Mesenchymal stem cell (in vitro differentiated cells and primary cell): ENCODE results near the gene CYP27B1. TPM values are rescaled to one million over a fixed set of nuclear protein-coding genes. Genes with fewer than 3 reads are reported as not detected.

ENCODE experiments used
- DNase-seq: peaks from one replicate; pipeline ENCODE4 v3.0.0-alpha.2; 2013
- H2AFZ ChIP-seq: one replicate; pipeline ENCODE4 v1.6.1; 2013; ENCODE audit warnings: low read depth, mild to moderate bottlenecking, control low read depth, inconsistent platforms, low read length, moderate library complexity
- H2AK5ac ChIP-seq: 2 replicates; pipeline ENCODE4 v1.6.1; 2013; ENCODE audit warnings: low read length, moderate library complexity, mild to moderate bottlenecking, inconsistent platforms; ENCODE audit not compliant: severe bottlenecking
- H2BK120ac ChIP-seq: one replicate; pipeline ENCODE4 v1.6.1; 2013; ENCODE audit warnings: low read depth, mild to moderate bottlenecking, inconsistent platforms, low read length, moderate library complexity
- H2BK12ac ChIP-seq, 2 experiments: one replicate each; pipeline ENCODE4 v1.6.1; 2013; ENCODE audit warnings: inconsistent platforms in 2 of 2, low read length in 2 of 2, mild to moderate bottlenecking in 2 of 2, moderate library complexity in 2 of 2, control low read depth in 1 of 2
- H2BK15ac ChIP-seq: one replicate; pipeline ENCODE4 v1.6.1; 2013; ENCODE audit warnings: mild to moderate bottlenecking, low read depth, inconsistent platforms; ENCODE audit not compliant: poor library complexity, severe bottlenecking
- H2BK5ac ChIP-seq: 2 replicates; pipeline ENCODE4 v1.6.1; 2013; ENCODE audit warnings: low read depth, mild to moderate bottlenecking, low read length, control low read depth, inconsistent platforms; ENCODE audit not compliant: poor library complexity, severe bottlenecking
- H3K14ac ChIP-seq, 2 experiments: one replicate each; pipeline ENCODE4 v1.6.1; 2013; ENCODE audit warnings: inconsistent platforms in 2 of 2, low read length in 2 of 2, control low read depth in 1 of 2, mild to moderate bottlenecking in 1 of 2, moderate library complexity in 1 of 2
- H3K18ac ChIP-seq, 2 experiments: one replicate each; pipeline ENCODE4 v1.6.1; 2013; ENCODE audit warnings: inconsistent platforms in 2 of 2, low read length in 2 of 2, control low read depth in 1 of 2, low read depth in 1 of 2, mild to moderate bottlenecking in 1 of 2
- H3K23ac ChIP-seq, 2 experiments: one replicate each; pipeline ENCODE4 v1.6.1; 2013; ENCODE audit warnings: inconsistent platforms in 2 of 2, low read length in 2 of 2, mild to moderate bottlenecking in 2 of 2, moderate library complexity in 2 of 2, control low read depth in 1 of 2
- H3K27ac ChIP-seq: 2 replicates; pipeline ENCODE4 v1.5.1; 2013; ENCODE audit warnings: mild to moderate bottlenecking, moderate library complexity, low read length, control low read depth, inconsistent platforms; ENCODE audit not compliant: poor library complexity, severe bottlenecking
- H3K27me3 ChIP-seq, 2 experiments: 2 replicates each; pipeline versions ENCODE4 v1.6.1 to v1.7.0; 2013; ENCODE audit warnings: low read length in 2 of 2, mild to moderate bottlenecking in 2 of 2, moderate library complexity in 2 of 2, control low read depth in 1 of 2, inconsistent platforms in 1 of 2; ENCODE audit not compliant: control insufficient read depth in 1 of 2, insufficient read depth in 1 of 2
- H3K36me3 ChIP-seq, 2 experiments: 2 replicates each; pipeline versions ENCODE4 v1.6.1 to v1.7.0; 2013; ENCODE audit warnings: low read length in 2 of 2, control low read depth in 1 of 2, inconsistent platforms in 1 of 2, low read depth in 1 of 2, mild to moderate bottlenecking in 1 of 2; ENCODE audit not compliant: insufficient read depth in 2 of 2, control insufficient read depth in 1 of 2
- H3K4ac ChIP-seq, 2 experiments: one replicate each; pipeline ENCODE4 v1.6.1; 2013; ENCODE audit warnings: inconsistent platforms in 2 of 2, low read length in 2 of 2, mild to moderate bottlenecking in 2 of 2, moderate library complexity in 2 of 2, control low read depth in 1 of 2, low read depth in 1 of 2
- H3K4me1 ChIP-seq: 2 replicates; pipeline ENCODE4 v1.6.1; 2013; ENCODE audit warnings: low read depth, low read length, control low read depth; ENCODE audit not compliant: control insufficient read depth, insufficient read depth
- H3K4me2 ChIP-seq: 2 replicates; pipeline ENCODE4 v1.6.1; 2013; ENCODE audit warnings: low read length, mild to moderate bottlenecking, inconsistent platforms; ENCODE audit not compliant: poor library complexity, severe bottlenecking
- H3K4me3 ChIP-seq, 2 experiments: 2 replicates each; pipeline versions ENCODE4 v1.5.1 to v1.7.0; 2013; ENCODE audit warnings: low read length in 2 of 2, mild to moderate bottlenecking in 2 of 2, control low read depth in 1 of 2, low read depth in 1 of 2; ENCODE audit not compliant: insufficient read depth in 1 of 2
- H3K79me1 ChIP-seq: replicated peaks from 2 replicates; pipeline ENCODE4 v1.6.1; 2013; ENCODE audit warnings: mild to moderate bottlenecking, control low read depth, low read length, inconsistent platforms; ENCODE audit not compliant: poor library complexity, severe bottlenecking
- H3K9ac ChIP-seq: 2 replicates; pipeline ENCODE4 v1.7.0; 2013; ENCODE audit warnings: mild to moderate bottlenecking, low read length, moderate library complexity
- H3K9me3 ChIP-seq: 2 replicates; pipeline ENCODE4 v1.7.0; 2013; ENCODE audit warnings: mild to moderate bottlenecking, low read length; ENCODE audit not compliant: control insufficient read depth
- H4K8ac ChIP-seq: one replicate; pipeline ENCODE4 v1.6.1; 2013; ENCODE audit warnings: inconsistent platforms, mild to moderate bottlenecking, low read length, moderate library complexity
- H4K91ac ChIP-seq: one replicate; pipeline ENCODE4 v1.6.1; 2013; ENCODE audit warnings: mild to moderate bottlenecking, low read length, inconsistent platforms
- WGBS: methylation state at CpG from one replicate; pipeline ENCODE4 v1.1.7; 2013; ENCODE audit warnings: mixed read lengths; 5-methylcytosine and 5-hydroxymethylcytosine counted together
- small RNA-seq: library from polyadenylated mRNA; stranded (forward); fragments of <200 nt; extraction: miRNeasy Mini kit (QIAGEN cat#:217004); gene quantifications from one replicate; pipeline ENCODE3, GENCODE V24; 2013; ENCODE audit warnings: low read depth

Gene CYP27B1

DNA sequence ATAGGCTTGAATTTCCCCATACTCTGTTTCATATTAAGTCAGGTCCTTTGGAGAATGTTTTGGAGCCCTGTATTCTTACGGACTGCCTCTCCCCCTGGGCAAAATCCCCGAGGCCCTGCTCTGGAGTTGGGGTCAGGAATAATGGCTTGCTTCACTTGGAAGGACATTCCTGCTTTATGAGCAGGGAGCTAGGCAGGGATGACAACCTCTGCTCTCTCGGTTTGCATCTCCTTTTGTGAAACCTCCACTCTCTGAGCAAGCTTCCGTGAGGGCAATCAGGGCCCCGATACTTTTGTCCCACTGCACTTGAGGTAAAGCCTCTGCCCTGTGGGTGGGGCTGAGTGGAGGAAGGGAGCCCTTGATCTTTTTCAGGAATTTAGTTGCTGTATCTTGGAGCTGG is 53.7 kb downstream of the CYP27B1 start:
- Histone ChIP-seq H2BK5ac (no peak overlapping the region), H3K36me3 (peaks cover 32 to 47% of the 10 kb centered on the region in 2 experiments), H3K18ac (no peak overlapping the region), H3K9me3 (peaks cover 9% of the 10 kb centered on the region), H4K8ac (no peak overlapping the region), H3K23ac (no peak overlapping the region), H3K14ac (no peak overlapping the region), H3K4me2 (no peak overlapping the region), H3K4me3 (no peak overlapping the region), H2BK12ac (no peak overlapping the region), H3K27me3 (no peaks in the 10 kb centered on the region), H2AK5ac (no peak overlapping the region), H3K27ac (no peak overlapping the region), H2BK120ac (no peak overlapping the region), H2BK15ac (no peak overlapping the region), H3K4me1 (no peaks in the 10 kb centered on the region), H3K9ac (no peak overlapping the region), H3K79me1 (peaks cover 7% of the 10 kb centered on the region), H2AFZ (no peak overlapping the region), H4K91ac (no peak overlapping the region), H3K4ac (no peak overlapping the region)
- WGBS, result 87% methylated on average over 4 of the region's 5 CpGs
- no peak for DNase-seq

DNA sequence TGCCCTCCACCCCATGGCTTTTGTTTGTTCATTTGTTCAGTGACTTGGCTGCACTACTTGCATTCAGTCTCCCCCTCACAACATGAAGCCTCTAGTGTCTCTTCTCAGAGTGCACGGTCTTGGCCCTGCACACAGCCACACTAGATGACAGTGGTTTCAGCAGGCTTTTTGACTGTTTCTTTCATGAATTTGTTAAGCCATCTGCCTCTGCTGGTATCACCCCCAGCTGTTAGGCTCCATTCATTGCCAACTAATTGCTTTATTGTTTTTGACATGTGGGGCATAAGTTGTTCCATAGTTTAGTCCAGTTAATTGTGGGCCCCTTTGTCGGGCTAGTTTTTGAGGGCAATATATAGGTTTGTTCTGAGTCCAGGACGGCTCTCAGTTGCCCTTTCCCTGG is 54.2 kb downstream of the CYP27B1 start:
- H3K4ac ChIP-seq, result no peak overlapping the region
- H3K4me2 ChIP-seq, result no peak overlapping the region
- no peak overlapping the region for H4K91ac ChIP-seq
- no peak overlapping the region for H3K23ac ChIP-seq
- H2BK12ac ChIP-seq, result no peak overlapping the region
- H3K14ac ChIP-seq, result no peak overlapping the region
- H2BK120ac ChIP-seq, result no peak overlapping the region
- H3K27ac ChIP-seq, result no peak overlapping the region
- no peaks in the 10 kb centered on the region for H3K4me1 ChIP-seq
- no peak overlapping the region for H2BK5ac ChIP-seq
- no peak overlapping the region for H2AK5ac ChIP-seq
- no peak overlapping the region for H2BK15ac ChIP-seq
- H4K8ac ChIP-seq, result no peak overlapping the region
- no peak overlapping the region for H3K4me3 ChIP-seq
- 98% methylated on average over 3 of the region's 3 CpGs for WGBS
- no peak overlapping the region for H3K18ac ChIP-seq
- H2AFZ ChIP-seq, result no peak overlapping the region
- peaks cover 9% of the 10 kb centered on the region for H3K9me3 ChIP-seq
- H3K27me3 ChIP-seq, result no peaks in the 10 kb centered on the region
- no peak overlapping the region for H3K9ac ChIP-seq
- no peak for DNase-seq
- peaks cover 7% of the 10 kb centered on the region for H3K79me1 ChIP-seq
- H3K36me3 ChIP-seq, result peaks cover 28 to 42% of the 10 kb centered on the region in 2 experiments

Small RNA genes within 50 kb of the gene (small RNA-seq; reads per million reads assigned to genes)
- not detected for gene RNU6-1083P
